Astrocyte of the spinal cord (primary cell): ENCODE results near the gene CCNI2.

Experiments
- DNase-seq: peaks from one replicate; pipeline ENCODE4 v3.0.0; 2011; ENCODE audit warnings: low read depth, low spot score
- H3K4me3 ChIP-seq: 2 replicates; pipeline ENCODE4 v1.5.1; 2011; ENCODE audit warnings: low read depth, mild to moderate bottlenecking, low read length, moderate library complexity
- CTCF ChIP-seq: IDR thresholded peaks from 2 replicates; pipeline ENCODE4 v1.5.1; 2012; ENCODE audit warnings: low read depth, mild to moderate bottlenecking, low read length, inconsistent platforms
- in situ Hi-C: cut with HindIII; loops from 2 replicates; pipeline ENCODE4 v1.10.0; 2017; ENCODE audit warnings: low sequenced_read_pairs

Gene CCNI2

GRCh38 chr5:132765311-132766019 lies 18.2 kb downstream of the CCNI2 start:
- no peak for DNase-seq
- no peak for TF ChIP-seq CTCF
- H3K4me3 ChIP-seq = no peak overlapping the region
- in situ Hi-C loops = no loop called here

GRCh38 chr5:132766020-132766805 lies 19.0 kb downstream of the CCNI2 start:
- no peak for TF ChIP-seq CTCF
- no peak for DNase-seq
- in situ Hi-C loops = no loop called here
- H3K4me3 ChIP-seq = no peak overlapping the region

- no peak for TF ChIP-seq CTCF
- DNase-seq = no peak
- H3K4me3 ChIP-seq = no peak overlapping the region
- in situ Hi-C loops = no loop called here
Observed at GRCh38 chr5:132766806-132767055, 19.5 kb downstream of the CCNI2 start.

- in situ Hi-C loops = no loop called here
Observed at GRCh38 chr5:132767150-132767549, 19.9 kb downstream of the CCNI2 start.

GRCh38 chr5:132768485-132768868 lies 21.3 kb downstream of the CCNI2 start:
- H3K4me3 ChIP-seq = no peak overlapping the region
- no peak for TF ChIP-seq CTCF
- in situ Hi-C loops = no loop called here
- DNase-seq = no peak

More at GRCh38 chr5:132767150-132767549, 19.9 kb downstream of the CCNI2 start:
- no peak for TF ChIP-seq CTCF
- H3K4me3 ChIP-seq = no peak overlapping the region
- no peak for DNase-seq

GRCh38 chr5:132770476-132771159 lies 23.4 kb downstream of the CCNI2 start:
- no peak for TF ChIP-seq CTCF
- no peak for DNase-seq
- no peak overlapping the region for H3K4me3 ChIP-seq
- in situ Hi-C loops = no loop called here
